ENCODE data around the gene CELA3B. TPM values are rescaled to one million over a fixed set of nuclear protein-coding genes. Genes with fewer than 3 reads are reported as not detected.
"Not testable (repeated sequence)": the region's sequence is repeated elsewhere in the genome, so short reads cannot be mapped to it uniquely, and the experiment has no call there.

Gene CELA3B
- total RNA-seq, 1 donor from 2014 or later: not detected

DNA sequence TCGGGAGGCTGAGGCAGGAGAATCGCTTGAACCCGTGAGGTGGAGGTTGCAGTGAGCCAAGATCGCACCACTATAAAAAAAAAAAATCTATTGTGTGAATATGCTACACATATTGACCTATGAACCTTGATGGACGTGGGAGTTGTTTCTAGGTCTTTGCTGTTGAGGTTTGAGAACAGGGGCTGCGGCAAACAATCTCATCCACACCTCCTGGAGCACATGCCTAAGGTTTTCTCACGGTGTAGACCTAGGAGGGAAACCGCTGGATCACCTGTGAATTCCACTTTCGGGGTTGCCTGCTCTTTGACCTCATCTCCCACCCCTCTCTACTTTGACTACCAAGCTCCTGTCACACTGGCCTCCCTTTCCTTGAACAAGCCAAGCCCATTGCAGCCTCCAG, 1.5 kb upstream of the CELA3B start:
- not testable (repeated sequence) for H3K36me3 ChIP-seq (ENCODE audit: control insufficient read depth, insufficient read depth, low read length); H3K27me3 ChIP-seq (ENCODE audit: control insufficient read depth, insufficient read depth, low read length); H3K4me3 ChIP-seq (ENCODE audit: low read depth, low read length); FAIRE-seq; DNase-seq (ENCODE audit: low read depth)

DNA sequence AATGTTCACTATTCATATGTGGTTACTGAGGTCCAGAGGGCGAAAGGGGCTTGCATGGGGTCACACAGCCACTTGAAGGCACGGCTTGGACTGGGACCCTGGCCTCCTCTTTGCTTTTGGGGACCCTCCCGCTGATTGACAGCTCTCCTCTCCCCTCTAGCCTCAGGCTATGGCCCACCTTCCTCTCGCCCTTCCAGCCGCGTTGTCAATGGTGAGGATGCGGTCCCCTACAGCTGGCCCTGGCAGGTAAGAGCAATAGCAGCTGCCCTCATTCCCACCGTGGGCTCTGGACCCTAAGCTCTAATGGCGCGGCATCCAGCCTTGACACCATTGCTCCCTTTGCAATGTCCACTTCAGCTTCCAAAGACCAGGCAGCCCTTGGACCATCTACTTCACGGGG, 1.4 kb downstream of the CELA3B start:
- not testable (repeated sequence) for DNase-seq (ENCODE audit: low read depth); FAIRE-seq; H3K4me3 ChIP-seq (ENCODE audit: low read depth, low read length); H3K36me3 ChIP-seq (ENCODE audit: control insufficient read depth, insufficient read depth, low read length); H3K27me3 ChIP-seq (ENCODE audit: control insufficient read depth, insufficient read depth, low read length)

DNA sequence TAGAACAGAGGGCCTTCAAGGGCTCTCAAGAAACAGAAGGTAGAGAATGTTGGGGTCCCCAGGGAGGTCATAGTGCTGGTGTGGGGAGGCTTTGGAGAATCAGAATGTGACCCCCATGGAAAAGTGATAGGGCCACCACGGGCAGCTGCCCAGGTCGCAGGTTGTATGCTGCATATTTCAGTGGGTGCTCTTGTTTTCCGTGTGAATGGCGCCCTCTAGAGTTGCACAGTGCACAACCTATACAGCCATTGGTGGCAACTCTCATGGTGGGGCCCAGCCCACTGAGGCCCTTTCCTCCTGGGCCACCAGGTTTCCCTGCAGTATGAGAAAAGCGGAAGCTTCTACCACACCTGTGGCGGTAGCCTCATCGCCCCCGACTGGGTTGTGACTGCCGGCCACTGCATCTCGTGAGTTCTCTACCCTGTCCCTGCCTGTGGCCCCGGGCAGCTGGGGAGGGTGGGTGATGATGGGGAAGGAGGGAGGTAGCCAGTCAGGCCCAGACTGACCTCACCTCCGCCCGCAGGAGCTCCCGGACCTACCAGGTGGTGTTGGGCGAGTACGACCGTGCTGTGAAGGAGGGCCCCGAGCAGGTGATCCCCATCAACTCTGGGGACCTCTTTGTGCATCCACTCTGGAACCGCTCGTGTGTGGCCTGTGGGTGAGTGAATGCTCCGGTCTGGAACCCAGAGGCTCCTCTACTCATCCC, 3.8 kb downstream of the CELA3B start:
- FAIRE-seq: peak; percentile 81
- not testable (repeated sequence) for H3K36me3 ChIP-seq (ENCODE audit: control insufficient read depth, insufficient read depth, low read length); DNase-seq (ENCODE audit: low read depth); H3K4me3 ChIP-seq (ENCODE audit: low read depth, low read length); H3K27me3 ChIP-seq (ENCODE audit: control insufficient read depth, insufficient read depth, low read length)

DNA sequence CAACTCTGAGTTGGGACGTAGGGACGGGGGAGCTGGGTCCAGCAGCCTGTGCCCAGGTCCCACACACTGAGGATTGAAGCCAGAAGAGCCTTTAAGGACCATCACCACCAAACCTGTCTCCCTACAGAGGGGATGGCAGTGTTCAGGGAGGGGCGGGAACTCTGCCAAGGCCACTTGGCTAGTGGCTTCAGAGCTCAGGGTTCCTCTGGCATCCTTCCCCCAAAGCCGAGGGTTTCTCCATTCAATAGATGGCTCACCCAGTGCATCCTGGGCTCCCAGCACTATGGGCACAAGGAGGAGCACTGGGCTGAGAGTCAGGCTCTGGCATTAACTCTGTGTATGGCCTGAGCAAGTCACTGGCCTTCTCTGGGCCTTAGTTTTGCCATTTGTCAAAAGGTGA, 4.4 kb downstream of the CELA3B start:
- not testable (repeated sequence) for H3K27me3 ChIP-seq (ENCODE audit: control insufficient read depth, insufficient read depth, low read length); DNase-seq (ENCODE audit: low read depth); H3K36me3 ChIP-seq (ENCODE audit: control insufficient read depth, insufficient read depth, low read length); H3K4me3 ChIP-seq (ENCODE audit: low read depth, low read length); FAIRE-seq

DNA sequence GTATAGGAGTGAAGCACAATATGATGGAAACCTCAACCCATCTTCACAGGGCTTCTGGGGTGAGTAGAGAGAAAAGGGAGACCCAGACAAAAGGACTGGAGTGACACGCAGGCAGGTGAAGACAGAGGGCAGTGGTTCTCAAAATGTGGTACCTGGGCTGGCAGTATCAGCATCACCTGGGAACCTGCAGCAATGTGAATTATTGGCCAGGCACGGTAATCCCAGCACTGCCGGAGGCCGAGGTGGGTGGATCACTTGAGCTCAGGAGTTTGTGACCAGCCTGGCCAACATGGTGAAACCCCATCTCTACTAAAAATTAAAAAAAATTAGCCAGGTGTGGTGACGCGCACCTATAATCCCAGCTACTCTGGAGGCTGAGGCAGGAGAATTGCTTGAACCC, 5.3 kb downstream of the CELA3B start:
- DNase-seq (ENCODE audit: low read depth); FAIRE-seq; H3K4me3 ChIP-seq (ENCODE audit: low read depth, low read length); H3K36me3 ChIP-seq (ENCODE audit: control insufficient read depth, insufficient read depth, low read length); H3K27me3 ChIP-seq (ENCODE audit: control insufficient read depth, insufficient read depth, low read length): not testable (repeated sequence)
- TF ChIP-seq, protein P1, sequence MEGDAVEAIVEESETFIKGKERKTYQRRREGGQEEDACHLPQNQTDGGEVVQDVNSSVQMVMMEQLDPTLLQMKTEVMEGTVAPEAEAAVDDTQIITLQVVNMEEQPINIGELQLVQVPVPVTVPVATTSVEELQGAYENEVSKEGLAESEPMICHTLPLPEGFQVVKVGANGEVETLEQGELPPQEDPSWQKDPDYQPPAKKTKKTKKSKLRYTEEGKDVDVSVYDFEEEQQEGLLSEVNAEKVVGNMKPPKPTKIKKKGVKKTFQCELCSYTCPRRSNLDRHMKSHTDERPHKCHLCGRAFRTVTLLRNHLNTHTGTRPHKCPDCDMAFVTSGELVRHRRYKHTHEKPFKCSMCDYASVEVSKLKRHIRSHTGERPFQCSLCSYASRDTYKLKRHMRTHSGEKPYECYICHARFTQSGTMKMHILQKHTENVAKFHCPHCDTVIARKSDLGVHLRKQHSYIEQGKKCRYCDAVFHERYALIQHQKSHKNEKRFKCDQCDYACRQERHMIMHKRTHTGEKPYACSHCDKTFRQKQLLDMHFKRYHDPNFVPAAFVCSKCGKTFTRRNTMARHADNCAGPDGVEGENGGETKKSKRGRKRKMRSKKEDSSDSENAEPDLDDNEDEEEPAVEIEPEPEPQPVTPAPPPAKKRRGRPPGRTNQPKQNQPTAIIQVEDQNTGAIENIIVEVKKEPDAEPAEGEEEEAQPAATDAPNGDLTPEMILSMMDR (IDR thresholded peaks at IDR 0.05; ENCODE audit: insufficient read depth, low read length, severe bottlenecking): peak; percentile 32

DNA sequence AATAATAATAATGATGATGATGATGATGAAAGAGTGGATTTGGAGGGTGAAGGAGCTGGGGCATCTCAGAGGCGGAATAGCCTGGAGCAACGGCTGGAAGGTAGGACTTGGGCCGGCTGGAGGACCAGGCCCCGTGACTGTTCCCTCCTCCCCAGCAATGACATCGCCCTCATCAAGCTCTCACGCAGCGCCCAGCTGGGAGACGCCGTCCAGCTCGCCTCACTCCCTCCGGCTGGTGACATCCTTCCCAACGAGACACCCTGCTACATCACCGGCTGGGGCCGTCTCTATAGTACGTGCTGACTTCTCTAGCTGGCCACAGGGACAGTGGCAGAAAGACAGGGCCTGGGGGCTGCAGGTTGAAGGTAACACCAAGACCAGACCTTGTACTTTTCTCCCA, 6.7 kb downstream of the CELA3B start:
- H3K27me3 ChIP-seq (ENCODE audit: control insufficient read depth, insufficient read depth, low read length); H3K4me3 ChIP-seq (ENCODE audit: low read depth, low read length); H3K36me3 ChIP-seq (ENCODE audit: control insufficient read depth, insufficient read depth, low read length); FAIRE-seq; DNase-seq (ENCODE audit: low read depth): not testable (repeated sequence)

DNA sequence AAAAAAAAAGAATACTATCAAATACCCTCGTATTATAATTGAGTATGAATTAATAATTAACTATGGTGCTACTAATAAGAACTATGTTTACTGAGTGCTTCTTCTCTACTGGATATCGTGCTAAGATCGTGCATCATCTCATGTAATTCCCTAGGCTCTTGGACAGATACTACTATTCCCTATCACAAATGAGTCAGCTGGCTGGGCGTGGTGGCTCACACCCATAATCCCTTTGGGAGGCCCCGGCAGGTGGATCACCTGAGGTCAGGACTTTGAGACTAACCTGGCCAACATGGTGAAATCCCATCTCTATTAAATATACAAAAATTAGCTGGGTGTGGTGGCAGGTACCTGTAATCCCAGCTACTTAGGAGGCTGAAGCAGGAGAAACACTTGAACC, 9.1 kb downstream of the CELA3B start:
- not testable (repeated sequence) for H3K36me3 ChIP-seq (ENCODE audit: control insufficient read depth, insufficient read depth, low read length); DNase-seq (ENCODE audit: low read depth); H3K27me3 ChIP-seq (ENCODE audit: control insufficient read depth, insufficient read depth, low read length); H3K4me3 ChIP-seq (ENCODE audit: low read depth, low read length); FAIRE-seq

DNA sequence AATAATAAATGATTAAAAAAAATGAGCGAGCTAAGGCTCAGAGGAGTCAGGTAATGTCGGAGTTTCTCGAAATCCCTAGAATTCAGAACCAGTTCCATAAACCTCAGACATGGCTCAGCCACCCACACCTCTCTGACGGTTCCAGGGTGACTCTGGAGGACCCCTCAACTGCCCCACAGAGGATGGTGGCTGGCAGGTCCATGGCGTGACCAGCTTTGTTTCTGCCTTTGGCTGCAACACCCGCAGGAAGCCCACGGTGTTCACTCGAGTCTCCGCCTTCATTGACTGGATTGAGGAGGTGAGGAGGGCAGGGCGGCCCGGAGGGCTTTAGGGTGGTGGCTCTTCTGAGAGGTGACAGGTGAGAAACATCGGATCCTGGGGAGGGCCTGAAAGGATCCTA, 9.6 kb downstream of the CELA3B start:
- H3K36me3 ChIP-seq (ENCODE audit: control insufficient read depth, insufficient read depth, low read length); H3K27me3 ChIP-seq (ENCODE audit: control insufficient read depth, insufficient read depth, low read length); DNase-seq (ENCODE audit: low read depth); FAIRE-seq; H3K4me3 ChIP-seq (ENCODE audit: low read depth, low read length): not testable (repeated sequence)

DNA sequence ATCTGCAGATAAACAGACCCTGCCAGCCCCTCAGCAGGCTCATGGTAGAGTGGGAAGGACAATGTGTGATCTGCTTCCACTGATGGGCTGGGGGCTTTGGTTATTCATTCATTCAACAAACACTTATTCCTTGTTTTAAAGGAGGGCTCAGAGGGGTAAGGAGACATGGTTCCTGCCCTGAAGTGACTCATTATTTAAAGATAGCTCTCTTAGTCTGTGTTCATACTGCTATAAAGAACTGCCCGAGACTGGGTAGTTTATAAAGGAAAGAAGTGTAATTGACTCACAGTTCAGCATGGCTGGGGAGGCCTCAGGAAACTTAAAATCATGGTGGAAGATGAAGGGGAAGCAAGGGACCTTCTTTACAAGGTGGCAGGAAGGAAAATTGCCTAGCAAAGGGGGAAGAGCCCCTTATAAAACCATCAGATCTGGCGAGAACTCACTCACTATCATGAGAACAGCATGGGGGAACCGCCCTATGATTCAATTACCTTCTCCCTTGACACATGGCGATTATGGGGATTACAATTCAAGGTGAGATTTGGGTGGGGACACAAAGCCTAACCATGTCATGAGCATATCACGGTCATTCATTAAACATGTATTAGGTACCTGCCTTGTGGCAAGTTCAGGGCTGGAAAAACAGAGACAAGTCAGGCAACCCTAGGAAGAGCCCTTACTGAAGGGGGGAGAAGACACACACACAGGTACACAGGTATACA, 13.0 kb downstream of the CELA3B start:
- not testable (repeated sequence) for H3K36me3 ChIP-seq (ENCODE audit: control insufficient read depth, insufficient read depth, low read length); FAIRE-seq; DNase-seq (ENCODE audit: low read depth); H3K27me3 ChIP-seq (ENCODE audit: control insufficient read depth, insufficient read depth, low read length); H3K4me3 ChIP-seq (ENCODE audit: low read depth, low read length)

DNA sequence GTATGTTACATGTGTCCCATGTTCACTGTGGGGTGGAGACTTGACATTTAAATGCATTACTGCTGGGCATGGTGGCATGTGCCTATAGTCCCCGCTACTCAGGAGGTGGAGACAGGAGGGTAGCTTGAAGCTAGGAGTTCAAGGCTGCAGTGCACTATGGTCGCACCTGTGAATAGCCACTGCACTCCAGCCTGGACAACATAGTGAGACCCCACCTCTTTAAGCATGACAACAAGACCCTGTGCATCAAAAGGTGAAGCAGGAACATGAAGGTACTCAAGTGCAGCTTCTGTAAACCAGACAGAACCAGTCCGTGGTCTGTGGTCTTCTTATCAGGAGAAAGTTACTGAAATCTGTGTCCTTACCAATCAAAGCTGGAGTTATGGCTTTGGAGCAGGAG, 15.4 kb downstream of the CELA3B start:
- not testable (repeated sequence) for DNase-seq (ENCODE audit: low read depth)

DNA sequence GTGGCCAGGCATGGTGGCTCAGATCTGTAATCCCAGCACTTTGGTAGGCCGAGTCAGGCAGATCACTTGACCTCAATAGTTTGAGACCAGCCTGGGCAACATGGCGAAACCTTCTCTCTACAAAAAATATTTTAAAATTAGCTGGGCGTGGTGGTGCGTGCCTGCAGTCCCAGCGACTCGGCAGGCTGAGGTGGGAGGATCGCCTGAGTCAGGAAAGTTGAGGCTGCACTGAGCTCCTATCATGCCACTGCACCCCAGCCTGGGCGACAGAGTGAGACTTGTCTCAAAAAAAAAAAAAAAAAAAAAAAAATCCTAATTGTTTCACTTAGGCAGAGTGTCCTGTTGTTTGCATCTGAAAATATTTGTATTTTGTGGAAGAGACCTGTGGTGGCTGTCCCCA, 17.9 kb downstream of the CELA3B start:
- H3K4me3 ChIP-seq (ENCODE audit: low read depth, low read length); H3K36me3 ChIP-seq (ENCODE audit: control insufficient read depth, insufficient read depth, low read length); FAIRE-seq; DNase-seq (ENCODE audit: low read depth); H3K27me3 ChIP-seq (ENCODE audit: control insufficient read depth, insufficient read depth, low read length): not testable (repeated sequence)

More for the DNA sequence above, 15.4 kb downstream of the CELA3B start:
- H3K36me3 ChIP-seq (ENCODE audit: control insufficient read depth, insufficient read depth, low read length); H3K4me3 ChIP-seq (ENCODE audit: low read depth, low read length); H3K27me3 ChIP-seq (ENCODE audit: control insufficient read depth, insufficient read depth, low read length): not testable (repeated sequence)
- peak; percentile 73 for FAIRE-seq

DNA sequence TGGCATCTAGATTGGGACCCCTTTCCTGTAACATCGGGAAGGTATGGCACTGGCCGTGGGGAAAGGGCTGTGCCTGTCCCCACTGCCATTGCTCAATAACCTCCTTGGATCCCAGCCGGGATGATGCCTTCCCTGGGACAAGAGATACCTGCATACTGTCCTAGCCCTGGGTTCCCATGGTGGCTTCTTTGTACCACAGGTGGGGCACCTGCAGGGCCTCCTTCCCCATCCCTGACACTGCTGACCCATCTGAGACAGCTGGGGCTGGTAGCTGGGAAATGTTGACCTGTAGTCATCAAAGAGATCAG, 19.8 kb downstream of the CELA3B start:
- H3K36me3 ChIP-seq (ENCODE audit: control insufficient read depth, insufficient read depth, low read length); H3K27me3 ChIP-seq (ENCODE audit: control insufficient read depth, insufficient read depth, low read length); DNase-seq (ENCODE audit: low read depth); H3K4me3 ChIP-seq (ENCODE audit: low read depth, low read length); FAIRE-seq: not testable (repeated sequence)

DNA sequence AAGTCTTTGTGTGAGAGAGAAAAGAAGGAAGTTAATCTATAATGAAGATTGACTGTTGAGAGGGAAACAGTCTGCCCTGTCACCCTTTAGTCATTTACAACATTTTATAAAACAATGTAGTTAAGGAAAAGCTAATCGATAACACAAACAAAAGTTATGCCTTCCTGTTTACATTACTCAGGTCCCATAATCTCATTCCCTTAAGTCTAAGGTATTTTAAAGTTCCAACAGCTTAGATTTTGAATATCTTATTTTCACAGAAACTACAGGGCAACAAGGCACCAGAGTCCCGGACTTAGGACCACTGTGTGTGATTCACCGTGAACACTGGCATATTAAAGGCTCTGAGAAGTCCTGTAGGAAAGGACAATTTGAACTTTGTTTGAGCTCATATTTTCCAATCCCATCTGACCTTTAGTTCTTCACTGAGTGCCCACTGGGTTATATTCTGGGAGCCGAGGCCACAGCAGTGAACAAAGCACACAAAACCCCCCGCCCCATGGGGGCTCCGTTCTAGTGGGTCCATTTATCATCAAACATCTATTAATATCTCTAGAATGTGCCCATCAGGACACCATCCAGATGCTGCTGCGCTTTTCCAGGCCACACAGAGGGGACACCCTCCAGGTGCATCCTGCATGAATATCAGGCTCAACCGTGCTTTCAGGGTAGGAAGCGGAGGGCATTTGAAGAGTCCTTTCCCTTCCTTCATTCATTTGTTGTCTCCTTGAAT, 21.2 kb downstream of the CELA3B start:
- not testable (repeated sequence) for H3K36me3 ChIP-seq (ENCODE audit: control insufficient read depth, insufficient read depth, low read length); DNase-seq (ENCODE audit: low read depth); H3K27me3 ChIP-seq (ENCODE audit: control insufficient read depth, insufficient read depth, low read length); FAIRE-seq; H3K4me3 ChIP-seq (ENCODE audit: low read depth, low read length)
